Right ventricle myocardium inferior (tissue), 1 donor: ENCODE data around the gene SLC44A4. TPM values are rescaled to one million over a fixed set of nuclear protein-coding genes. Genes with fewer than 3 reads are reported as not detected.
A peak's percentile ranks its signal among the peaks of the same experiment; 100 is the strongest.

Experiments
- ATAC-seq: fragments of 200-7000 bp; cut with Tn5 transposase; one replicate; pipeline ENCODE4 v1.9.1; 2020; ENCODE audit warnings: mild to moderate bottlenecking, moderate library complexity
- DNase-seq: peaks from one replicate; pipeline ENCODE4 v3.0.0; 2021; ENCODE audit errors: missing footprints
- intact Hi-C: fragments of 100-400 bp; cut with DNase I; formaldehyde crosslinking; loops from one replicate; pipeline ENCODE4 v1.11.0; 2022
- total RNA-seq: library from RNA; stranded (reverse); fragmentation: NEBNext Ultra II Directional; extraction: Animal tissue kit (Norgen Biotek cat#: 25700); gene quantifications from one replicate; pipeline ENCODE4 v1.2.1, GENCODE V29; 2021
- donor health status: DM: no; HTN: yes; CAD: no; lungs with severe emphysema.

The SLC44A4 gene
- total RNA-seq, 1 donor from 2014 or later, result not detected

- DNase-seq (no peak), ATAC-seq (no peak)
- intact Hi-C loops, result loop anchor here (5.0 kb wide), 1 partner anchor 162 kb away; no protein-coding TSS in a partner anchor
Measured at GRCh38 chr6:31905041-31905440, 26.2 kb upstream of the SLC44A4 start.

- intact Hi-C loops, result loop anchor here (5.0 kb wide), 1 partner anchor 53 kb away; the partner anchor contains the start of genes NELFE and SKIC2
- DNase-seq (no peak), ATAC-seq (no peak)
Measured at GRCh38 chr6:31903957-31904356, 25.2 kb upstream of the SLC44A4 start.

- ATAC-seq, result peak; percentile 85
- intact Hi-C loops, result loop anchor here (1.0 to 5.0 kb wide), 2 partner anchors 55 to 282 kb away; partner anchors contain the start of genes NELFE, PRRC2A and SKIC2
- peak; percentile 93 for DNase-seq
Measured at GRCh38 chr6:31901953-31902643, 23.3 kb upstream of the SLC44A4 start, which contains the start of gene ZBTB12. TSS of gene ZBTB12 (minus strand) at chr6:31902086. CDS start at chr6:31901305, 781 bp downstream.

GRCh38 chr6:31901415-31901952 is 22.7 kb upstream of the SLC44A4 start:
- intact Hi-C loops, result loop anchor here (5.0 kb wide), 1 partner anchor 56 kb away; the partner anchor contains the start of genes NELFE and SKIC2
- ATAC-seq (peak; percentile 24), DNase-seq (peak; percentile 81)

GRCh38 chr6:31900917-31901414 is 22.2 kb upstream of the SLC44A4 start:
- DNase-seq (no peak), ATAC-seq (no peak)
- intact Hi-C loops, result loop anchor here (5.0 kb wide), 1 partner anchor 56 kb away; the partner anchor contains the start of genes NELFE and SKIC2

- ATAC-seq (no peak), DNase-seq (no peak)
- intact Hi-C loops, result loop anchor here (5.0 kb wide), 1 partner anchor 57 kb away; the partner anchor contains the start of genes NELFE and SKIC2
Measured at GRCh38 chr6:31899882-31900722, 21.3 kb upstream of the SLC44A4 start.

GRCh38 chr6:31899215-31899614 is 20.4 kb upstream of the SLC44A4 start:
- ATAC-seq (no peak), DNase-seq (no peak)
- intact Hi-C loops, result no loop called here

GRCh38 chr6:31898383-31899011 is 19.7 kb upstream of the SLC44A4 start:
- ATAC-seq, result no peak
- intact Hi-C loops, result no loop called here
- no peak for DNase-seq

- ATAC-seq (peak; percentile 70), DNase-seq (peak; percentile 91)
- intact Hi-C loops, result no loop called here
Measured at GRCh38 chr6:31897612-31898382, 19.0 kb upstream of the SLC44A4 start, which contains the start of gene EHMT2. TSS of gene EHMT2 (minus strand) at chr6:31897698. CDS start at chr6:31897677, 21 bp downstream.

- intact Hi-C loops, result no loop called here
- DNase-seq, result peak; percentile 76
Measured at GRCh38 chr6:31896856-31897611, 18.2 kb upstream of the SLC44A4 start.

GRCh38 chr6:31896493-31896855 is 17.7 kb upstream of the SLC44A4 start:
- intact Hi-C loops, result no loop called here
- no peak for DNase-seq
- ATAC-seq, result no peak

More at GRCh38 chr6:31896856-31897611, 18.2 kb upstream of the SLC44A4 start:
- ATAC-seq, result no peak

GRCh38 chr6:31892821-31893220 is 14.0 kb upstream of the SLC44A4 start:
- DNase-seq (no peak), ATAC-seq (no peak)
- intact Hi-C loops, result no loop called here

- DNase-seq (no peak), ATAC-seq (no peak)
- intact Hi-C loops, result loop anchor here (2.0 kb wide), 1 partner anchor 209 kb away; the partner anchor contains the start of gene LY6G5C
Measured at GRCh38 chr6:31889331-31889972, 10.7 kb upstream of the SLC44A4 start.

GRCh38 chr6:31888276-31889258 is 9.8 kb upstream of the SLC44A4 start:
- DNase-seq, result no peak
- ATAC-seq, result peak; percentile 23
- intact Hi-C loops, result loop anchor here (2.0 kb wide), 1 partner anchor 208 kb away; the partner anchor contains the start of gene LY6G5C
